Islet of Langerhans (tissue), 1 donor: ENCODE results near the gene EIF3K.
A peak's percentile ranks its signal among the peaks of the same experiment; 100 is the strongest.

Experiments used
- FAIRE-seq: peaks from one replicate; lab custom pipeline; 2011; peaks lifted over from hg19 to GRCh38; lab: Jason Lieb, UNC

The EIF3K gene

DNA sequence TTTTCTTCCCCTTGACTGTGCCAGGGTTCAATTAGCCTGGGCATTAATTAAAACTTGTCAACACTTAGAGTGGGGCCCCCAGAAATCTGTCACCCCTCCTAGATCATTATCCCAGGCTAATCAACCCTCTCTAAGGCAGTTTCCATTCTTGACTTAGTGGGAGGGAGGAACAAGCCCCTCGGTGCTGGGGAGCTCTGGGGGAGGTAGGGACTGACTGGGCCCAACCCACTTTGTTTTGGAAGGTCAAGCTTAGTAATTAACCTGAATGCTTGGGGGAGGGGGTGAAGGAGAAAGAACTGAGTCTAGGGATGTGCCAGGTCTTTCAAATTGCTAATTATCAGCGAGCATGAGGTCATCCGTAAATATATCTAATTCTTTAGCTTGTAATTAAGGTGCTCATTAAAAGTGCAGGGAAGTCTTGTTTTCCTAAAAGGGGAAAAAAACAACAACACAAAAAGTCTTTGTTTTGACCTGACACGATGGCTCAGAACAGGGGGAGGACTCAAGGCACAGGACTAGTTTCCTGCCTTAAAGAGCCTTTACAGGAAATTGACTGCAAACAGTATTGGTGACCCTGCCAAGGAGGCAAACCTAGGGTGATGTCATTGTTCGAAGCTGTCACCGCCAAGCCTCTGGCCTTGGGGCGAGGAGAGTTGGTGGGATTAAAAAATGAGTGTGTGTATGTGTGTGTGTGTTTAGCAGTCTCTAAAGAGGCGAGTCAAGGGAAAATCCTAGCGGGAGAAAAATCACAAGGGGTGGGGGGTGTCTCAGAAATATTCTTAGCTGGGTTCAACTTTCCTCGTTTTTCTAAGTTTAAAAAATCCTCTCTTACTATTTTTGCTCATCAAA lies 47.9 kb downstream of the EIF3K start:
- peak; percentile 21 for FAIRE-seq

GRCh38 chr19:38667661-38668171 lies 48.7 kb downstream of the EIF3K start:
- no peak for FAIRE-seq

GRCh38 chr19:38669552-38669951 lies 50.6 kb downstream of the EIF3K start:
- no peak for FAIRE-seq

DNA sequence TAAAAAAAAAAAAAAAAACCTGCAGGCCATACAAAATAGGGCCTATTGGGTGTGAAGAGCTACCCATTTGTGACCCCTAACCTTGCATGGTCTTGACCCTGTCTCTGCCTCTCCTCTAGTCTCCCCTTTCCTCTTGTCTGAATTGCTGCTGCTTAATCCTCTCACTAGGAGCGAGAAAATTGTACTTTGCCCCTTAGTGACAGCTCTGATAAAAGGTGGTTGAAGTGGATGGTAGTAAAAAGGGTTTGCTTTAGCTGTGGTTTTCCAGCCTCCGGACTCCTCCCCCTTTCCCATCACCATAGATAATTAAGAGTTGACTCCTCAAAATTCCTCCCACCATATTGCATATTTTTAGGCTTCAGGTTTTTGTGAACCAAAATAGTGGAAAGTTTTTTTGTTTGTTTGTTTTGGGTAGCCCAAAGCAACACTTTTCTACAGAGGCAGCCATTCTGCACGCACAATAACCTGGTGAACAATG lies 52.0 kb downstream of the EIF3K start:
- no peak for FAIRE-seq

DNA sequence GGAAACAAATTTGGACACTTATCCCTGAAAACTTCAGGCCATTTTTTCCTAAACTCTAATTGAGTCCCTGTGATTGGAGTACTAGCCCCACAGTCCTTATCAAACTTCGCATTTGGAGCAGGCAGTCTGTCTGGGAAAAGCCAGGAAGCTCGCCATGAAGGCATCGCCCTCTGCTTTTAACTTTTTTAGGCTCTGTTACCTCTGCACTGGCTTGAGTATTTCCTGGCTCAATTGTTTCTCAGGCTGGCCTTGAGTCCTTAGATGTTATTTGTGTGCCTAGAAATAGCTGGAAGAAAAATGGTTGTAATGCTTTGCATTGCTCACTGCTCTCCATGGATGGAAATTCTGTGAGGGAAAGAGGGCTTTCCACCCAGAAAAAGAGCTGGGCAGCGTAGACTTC lies 52.7 kb downstream of the EIF3K start:
- FAIRE-seq: no peak

- no peak for FAIRE-seq
Measured at GRCh38 chr19:38673030-38673429, 54.0 kb downstream of the EIF3K start.

DNA sequence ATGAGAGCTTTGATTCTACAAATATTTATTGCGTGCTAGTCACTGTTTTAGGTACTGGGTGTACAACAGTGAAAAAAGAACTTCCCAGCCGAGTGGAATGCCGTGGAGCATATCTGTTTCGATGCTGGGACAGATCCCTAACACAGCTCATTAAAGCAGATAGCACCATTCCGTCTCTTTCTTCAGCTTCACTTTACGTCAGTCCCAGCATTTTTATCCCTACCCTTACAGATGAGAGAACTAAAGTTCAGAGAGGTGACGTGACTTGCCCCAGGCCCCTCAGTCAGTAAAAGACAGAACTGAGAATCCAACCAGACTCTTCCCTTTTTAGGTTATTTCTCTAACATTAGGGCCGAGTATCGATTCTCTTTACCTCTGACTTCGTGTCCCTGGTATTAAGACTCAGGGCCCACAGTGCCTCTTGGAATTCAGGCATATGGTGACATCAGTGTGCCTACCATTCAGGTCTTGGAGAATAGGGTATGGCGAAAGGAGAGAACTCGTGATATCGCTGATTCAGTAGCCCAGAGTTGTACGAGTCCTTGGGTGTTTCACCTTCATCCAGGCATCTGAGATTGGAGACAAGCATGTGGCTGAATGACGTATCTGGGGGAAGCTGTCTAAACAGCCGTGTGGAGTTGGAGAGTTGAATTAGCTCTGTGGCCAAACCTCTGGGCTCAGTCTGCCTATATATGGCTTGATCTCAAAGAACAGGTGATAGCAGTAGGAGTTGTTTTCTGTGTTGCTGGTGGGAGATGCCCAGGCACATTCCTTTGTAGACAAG lies 55.6 kb downstream of the EIF3K start:
- FAIRE-seq: no peak

GRCh38 chr19:38675611-38676010 lies 56.6 kb downstream of the EIF3K start:
- no peak for FAIRE-seq

DNA sequence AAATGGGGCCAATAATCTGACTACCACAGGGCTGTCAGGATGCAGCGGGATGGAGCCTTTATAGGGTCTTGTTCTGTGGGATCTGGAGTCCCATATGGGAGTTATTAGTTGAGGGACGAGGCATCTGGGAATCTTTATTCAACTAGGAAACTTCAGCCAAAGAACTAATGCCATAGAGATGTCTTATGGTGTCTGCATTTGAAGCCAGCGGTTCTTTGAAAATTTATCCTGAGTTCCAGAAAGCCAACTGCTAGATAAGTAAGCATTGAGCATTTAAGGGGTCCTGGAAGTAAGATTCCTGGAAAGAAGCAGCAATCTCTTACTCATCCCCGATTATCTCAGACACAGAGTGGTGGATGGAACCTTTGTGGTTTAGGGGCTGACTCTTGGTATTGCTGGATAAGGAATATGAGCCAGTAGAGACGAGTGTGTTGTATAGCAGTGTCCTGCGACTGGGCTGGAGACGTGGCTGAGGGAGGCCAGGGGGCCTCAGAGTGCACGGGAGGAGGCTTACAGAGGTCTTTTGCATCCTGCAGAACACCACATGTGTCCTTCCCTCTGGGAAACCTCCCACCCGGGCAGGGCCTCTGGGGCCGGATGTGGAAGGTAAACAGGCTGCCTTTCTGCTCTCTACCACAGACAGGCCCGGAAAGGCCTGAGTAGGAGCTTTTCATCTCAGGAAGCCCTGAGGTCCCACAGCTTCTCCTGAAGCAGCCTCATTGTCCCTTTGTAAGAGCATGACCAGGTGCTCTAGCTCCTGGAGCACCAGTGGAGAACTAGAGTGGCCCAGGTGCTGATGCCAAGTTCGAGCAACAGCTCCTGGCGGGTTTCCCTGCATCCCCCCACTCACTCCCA lies 57.3 kb downstream of the EIF3K start:
- FAIRE-seq: no peak

GRCh38 chr19:38676878-38677646 lies 58.1 kb downstream of the EIF3K start:
- no peak for FAIRE-seq

DNA sequence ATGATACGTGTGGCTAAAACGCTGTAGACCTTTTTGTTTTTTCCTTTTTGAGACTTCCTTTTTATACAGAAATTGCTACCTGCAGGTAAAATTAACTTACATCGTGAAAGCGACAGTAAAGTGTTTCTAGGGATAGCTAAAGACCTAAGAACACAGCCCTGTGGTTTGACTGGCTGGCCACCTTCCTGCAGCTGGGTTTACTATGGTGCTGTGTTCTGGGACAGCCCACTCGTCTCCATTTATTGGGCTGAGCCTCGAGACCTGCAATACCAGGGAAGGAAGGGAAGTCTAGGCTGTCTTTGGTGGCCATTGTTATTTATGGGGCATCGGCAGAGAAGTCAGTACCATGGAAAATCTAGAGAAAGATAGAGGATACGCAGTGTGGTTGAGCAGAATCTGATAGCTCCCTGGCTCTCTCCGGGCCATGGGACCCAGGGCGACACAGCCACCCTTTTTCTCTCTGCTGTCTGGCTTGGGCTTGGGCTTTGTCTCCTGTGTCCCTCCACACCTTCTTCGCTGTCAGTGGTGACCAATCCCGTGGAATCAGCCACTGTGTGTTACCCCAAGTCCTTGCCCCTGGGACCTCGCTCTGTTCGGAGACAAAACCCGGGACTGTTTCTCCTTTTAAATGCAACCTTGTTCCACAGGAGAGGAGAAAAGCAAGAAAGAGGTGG lies 59.4 kb downstream of the EIF3K start:
- no peak for FAIRE-seq

GRCh38 chr19:38678891-38679494 lies 60.0 kb downstream of the EIF3K start:
- FAIRE-seq: no peak

DNA sequence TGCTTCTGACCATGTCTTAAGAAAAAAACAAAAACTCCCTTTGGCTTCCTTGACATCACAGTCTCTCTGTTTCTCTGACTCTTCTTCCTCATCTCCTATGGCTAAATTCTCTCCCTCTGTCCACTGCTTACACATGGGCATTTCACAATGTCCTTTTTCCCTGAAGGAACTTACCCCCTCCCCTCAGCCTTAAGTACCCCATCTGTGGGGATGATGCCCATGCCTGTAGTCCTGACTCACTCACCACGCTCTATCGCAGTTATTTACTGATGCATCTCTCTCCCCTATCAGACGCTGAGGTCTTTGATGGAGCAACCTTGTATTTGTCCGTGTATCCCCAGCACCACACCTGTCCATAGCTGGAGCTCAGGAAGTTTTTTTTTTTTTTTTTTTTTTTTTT lies 60.9 kb downstream of the EIF3K start:
- FAIRE-seq: no peak

- FAIRE-seq: no peak
Measured at GRCh38 chr19:38682195-38682867, 63.3 kb downstream of the EIF3K start.

- FAIRE-seq: no peak
Measured at GRCh38 chr19:38682872-38683392, 63.9 kb downstream of the EIF3K start.

DNA sequence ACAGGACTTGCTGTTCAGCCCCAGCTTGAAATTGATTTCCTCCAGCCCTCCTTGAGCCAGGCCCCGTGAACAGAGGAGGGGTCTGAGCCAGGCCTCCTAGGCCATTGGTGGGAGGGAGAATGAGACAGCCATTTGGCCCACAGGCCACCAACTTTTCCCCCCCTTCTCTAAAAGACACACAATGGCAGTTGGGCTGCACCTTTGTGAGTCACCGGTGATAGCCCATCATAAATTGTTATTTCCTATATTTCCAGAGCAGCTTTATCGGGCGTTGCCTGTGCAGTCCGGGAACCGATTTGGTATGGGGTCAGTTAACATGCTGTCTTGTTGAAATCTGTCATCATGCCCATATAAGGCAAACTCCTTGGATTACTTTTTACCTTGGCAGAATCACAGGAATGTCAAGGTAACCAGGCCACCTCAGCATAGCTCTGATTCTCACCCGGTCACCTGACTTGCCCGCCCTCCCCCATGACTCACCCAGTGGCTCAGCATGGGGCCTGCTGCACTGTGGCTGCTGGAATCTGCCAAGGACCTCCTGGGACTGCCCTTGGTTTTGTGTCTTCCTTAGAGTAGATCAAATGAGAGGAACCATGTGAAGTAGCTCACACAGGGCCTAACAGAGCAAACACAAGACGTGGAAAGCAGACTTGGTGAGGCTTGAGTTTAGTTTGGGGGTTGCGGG lies 64.5 kb downstream of the EIF3K start:
- peak; percentile 88 for FAIRE-seq

DNA sequence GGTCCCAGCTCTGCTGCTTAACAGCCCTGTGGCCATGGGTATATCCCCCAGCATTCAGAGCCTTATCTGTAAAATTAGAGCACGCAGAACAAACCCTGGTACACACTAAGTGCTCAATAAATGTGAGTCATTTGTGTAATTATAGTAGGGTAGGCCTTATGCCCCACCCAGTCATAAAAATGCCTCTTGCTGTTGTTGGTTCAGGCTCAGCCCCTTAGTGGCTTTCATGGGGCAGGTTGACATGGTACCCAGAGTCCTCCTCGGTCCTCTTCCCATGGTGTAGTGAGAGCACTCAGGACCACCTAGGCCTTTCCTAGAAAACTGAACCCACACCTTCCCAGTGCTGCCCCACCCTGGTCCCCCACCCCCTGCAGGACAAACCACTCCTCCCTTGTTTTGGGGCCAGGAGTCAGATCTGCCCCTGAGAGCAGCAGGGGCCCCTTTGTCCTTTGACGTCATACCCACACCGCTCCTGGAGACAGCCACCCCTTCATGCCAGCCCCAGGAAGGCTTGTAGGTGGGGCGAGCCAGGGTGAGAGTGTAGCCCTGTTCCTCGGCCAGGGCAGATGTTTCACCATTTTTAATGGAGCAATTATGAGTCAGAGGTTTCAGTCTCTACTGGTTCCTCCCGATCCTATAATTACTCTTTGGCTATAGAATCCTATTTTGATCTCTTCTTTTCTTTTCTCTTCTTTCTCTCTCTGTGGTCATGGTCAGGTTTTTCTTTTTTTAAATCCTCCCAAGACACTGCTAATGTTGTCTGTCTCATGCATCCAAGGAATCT lies 65.3 kb downstream of the EIF3K start:
- FAIRE-seq: no peak
